Stimulated activated CD8-positive, alpha-beta memory T cell treated with anti-CD3 and anti-CD28 coated beads, Interleukin-4, amount 100 ng/mL, for 4 hours (primary cell): ENCODE measurements around the gene EFL1.

Experiments
- DNase-seq, 2 donors: peaks; one replicate each; pipeline ENCODE4 v3.0.0-alpha.2; 2020; ENCODE audit warnings: low read depth in 2 of 2, low spot score in 1 of 2

Gene EFL1

GRCh38 chr15:82086243-82086995 is 176.1 kb downstream of the EFL1 start:
- DNase-seq, result no peak

DNA sequence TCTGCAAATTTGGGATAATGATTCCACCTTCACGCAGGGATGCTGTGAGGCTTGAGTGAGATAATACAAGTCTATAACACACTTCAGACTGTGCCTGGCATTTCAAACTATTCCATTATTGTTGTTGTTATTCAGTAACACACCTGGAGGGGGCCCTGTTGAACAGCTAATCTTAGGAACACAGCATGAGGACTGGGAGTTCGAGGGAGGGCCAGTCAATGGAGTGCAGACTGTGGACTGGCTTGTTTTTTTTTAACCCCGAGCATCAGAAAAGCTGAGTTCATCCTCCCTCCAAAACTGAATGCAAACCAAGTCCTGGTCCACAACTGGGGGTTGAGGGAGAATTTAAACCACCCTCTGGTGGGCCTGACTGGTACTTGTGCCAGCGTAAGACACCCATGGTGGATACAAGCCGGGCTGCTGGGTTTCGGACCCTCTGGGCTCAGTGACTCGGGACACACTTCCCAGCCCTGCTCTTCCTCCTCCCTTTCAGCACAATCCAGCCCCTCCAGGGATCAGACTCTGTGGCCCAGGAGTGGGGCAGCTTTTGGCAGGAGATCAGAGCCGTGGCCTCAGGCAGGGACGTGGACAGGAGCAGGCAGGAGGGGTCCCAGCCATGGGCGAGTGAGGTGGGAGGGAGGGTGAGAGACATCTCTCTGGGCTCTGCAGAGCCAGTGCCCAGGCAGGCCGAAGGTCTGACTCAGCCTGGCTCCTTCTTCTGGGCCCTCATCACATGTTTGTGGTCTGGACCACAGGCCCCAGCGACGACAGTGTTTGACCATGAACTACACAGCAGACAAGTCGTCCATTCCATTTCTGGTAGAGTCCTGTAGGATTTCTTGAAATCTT is 180.4 kb downstream of the EFL1 start:
- no peak for DNase-seq

DNA sequence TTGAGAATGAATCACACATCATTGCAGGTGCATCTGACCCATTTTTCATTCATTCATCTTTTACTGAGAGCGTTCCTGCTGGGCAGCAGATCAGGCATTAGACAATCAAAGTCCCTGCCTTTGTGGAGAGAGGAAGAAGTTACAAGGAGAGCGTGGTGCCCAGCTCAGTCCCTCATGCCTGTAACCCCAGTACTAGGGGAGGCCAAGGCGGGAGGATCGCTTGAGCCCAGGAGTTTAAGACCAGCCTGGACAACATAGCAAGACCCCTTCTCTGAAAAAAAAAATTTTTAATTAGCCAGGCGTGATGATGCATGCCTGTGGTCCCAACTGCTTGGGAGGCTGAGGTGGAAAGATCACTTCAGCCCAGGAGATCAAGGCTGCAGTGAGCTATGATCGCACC is 181.8 kb downstream of the EFL1 start:
- DNase-seq, result no peak
